Activated CD4-positive, alpha-beta memory T cell treated with anti-CD3 and anti-CD28 coated beads, Interleukin-2, amount 10 ng/mL, durations not matched to agents 7 days and 5 days (primary cell): ENCODE results near the gene NDUFS4. TPM values are rescaled to one million over a fixed set of nuclear protein-coding genes. Genes with fewer than 3 reads are reported as not detected.
"Not testable (repeated sequence)": the region's sequence is repeated elsewhere in the genome, so short reads cannot be mapped to it uniquely, and the experiment has no call there.

Source experiments
- CTCF ChIA-PET: fragments of 350-600 bp; sonication (Branson Sonifier 250); formaldehyde crosslinking; loops from one replicate; lab custom pipeline; 2021; ENCODE audit warnings: antibody characterized with exemption, inconsistent platforms; lab: Charles Lee
- POLR2A ChIA-PET: fragments of 350-600 bp; sonication (Branson Sonifier 250); formaldehyde crosslinking; loops from one replicate; lab custom pipeline; 2021; ENCODE audit warnings: antibody characterized with exemption; lab: Charles Lee
- DNase-seq: peaks from one replicate; pipeline ENCODE4 v3.0.0-alpha.2; 2020
- H3K27ac Mint-ChIP-seq: one replicate; pipeline ENCODE4 v1.8.0; 2021; ENCODE audit warnings: mild to moderate bottlenecking, mixed read lengths
- H3K27me3 Mint-ChIP-seq: one replicate; pipeline ENCODE4 v1.8.0; 2021; ENCODE audit warnings: mixed read lengths
- H3K36me3 Mint-ChIP-seq: one replicate; pipeline ENCODE4 v1.8.0; 2021; ENCODE audit warnings: low read depth, mixed read lengths
- H3K4me1 Mint-ChIP-seq: one replicate; pipeline ENCODE4 v1.8.0; 2021; ENCODE audit warnings: mixed read lengths
- H3K4me3 Mint-ChIP-seq: one replicate; pipeline ENCODE4 v1.8.0; 2021; ENCODE audit warnings: mild to moderate bottlenecking, mixed read lengths
- H3K9me3 Mint-ChIP-seq: one replicate; pipeline ENCODE4 v1.8.0; 2021; ENCODE audit warnings: mixed read lengths
- total RNA-seq, 2 experiments: library from RNA; stranded (reverse); gene quantifications; one replicate each; pipeline ENCODE4 v1.2.3, GENCODE V29; 2021

NDUFS4 gene
- total RNA-seq, 2 experiments from 2014 or later = 51.7 to 55.6 TPM

DNA sequence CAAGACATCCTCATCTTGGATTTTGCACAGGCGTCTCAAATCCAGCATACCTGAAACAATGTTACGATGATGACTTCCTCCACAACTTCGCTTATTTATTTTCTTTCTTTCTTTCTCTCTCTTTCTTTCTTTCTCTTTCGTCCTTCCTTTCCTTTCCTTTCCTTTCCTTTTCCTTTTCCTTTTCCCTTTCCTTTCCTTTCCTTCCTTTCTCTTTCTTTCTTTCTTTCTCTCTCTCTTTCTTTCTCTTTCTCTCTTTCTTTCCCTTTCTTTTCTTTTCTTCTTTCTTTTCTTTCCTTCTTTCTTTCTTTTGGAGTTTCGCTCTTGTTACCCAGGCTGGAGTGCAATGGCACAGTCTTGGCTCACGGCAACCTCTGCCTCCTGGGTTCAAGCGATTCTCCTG is 20.1 kb downstream of the NDUFS4 start:
- H3K27me3 Mint-ChIP-seq = no peaks in the 10 kb centered on the region
- POLR2A ChIA-PET = no interaction called here
- peaks cover 3% of the 10 kb centered on the region for H3K36me3 Mint-ChIP-seq
- CTCF ChIA-PET = no interaction called here
- H3K4me3 Mint-ChIP-seq = no peak overlapping the region
- no peaks in the 10 kb centered on the region for H3K4me1 Mint-ChIP-seq
- DNase-seq = no peak
- H3K9me3 Mint-ChIP-seq = no peaks in the 10 kb centered on the region
- no peak overlapping the region for H3K27ac Mint-ChIP-seq

DNA sequence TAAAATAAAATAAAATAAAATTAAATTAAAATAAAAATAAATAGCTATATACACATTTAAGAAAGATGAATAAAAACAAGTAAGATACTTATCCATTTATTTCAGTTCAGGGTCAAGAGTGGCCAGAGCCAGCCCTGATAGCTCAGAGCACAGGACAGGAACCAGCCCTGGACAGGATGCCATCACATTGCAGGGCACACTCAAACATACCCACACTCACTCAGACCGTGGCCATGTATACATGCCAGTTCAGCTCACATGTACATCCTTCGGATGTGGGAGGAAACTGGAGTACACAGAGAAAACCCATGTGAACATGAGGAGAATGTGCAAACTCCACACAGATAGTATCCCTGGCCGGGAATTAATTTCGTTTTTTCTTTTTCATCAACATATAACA is 21.8 kb downstream of the NDUFS4 start:
- no peak for DNase-seq
- no peaks in the 10 kb centered on the region for H3K27me3 Mint-ChIP-seq
- ChIA-PET CTCF (no interaction called here), POLR2A (no interaction called here)
- H3K9me3 Mint-ChIP-seq = no peaks in the 10 kb centered on the region
- H3K27ac Mint-ChIP-seq = no peak overlapping the region
- no peak overlapping the region for H3K4me3 Mint-ChIP-seq
- H3K4me1 Mint-ChIP-seq = no peaks in the 10 kb centered on the region
- H3K36me3 Mint-ChIP-seq = peaks cover 3% of the 10 kb centered on the region

- H3K4me3 Mint-ChIP-seq = no peak overlapping the region
- ChIA-PET POLR2A (no interaction called here), CTCF (no interaction called here)
- H3K27me3 Mint-ChIP-seq = no peaks in the 10 kb centered on the region
- H3K27ac Mint-ChIP-seq = no peak overlapping the region
- no peaks in the 10 kb centered on the region for H3K4me1 Mint-ChIP-seq
- no peaks in the 10 kb centered on the region for H3K36me3 Mint-ChIP-seq
- H3K9me3 Mint-ChIP-seq = no peaks in the 10 kb centered on the region
- no peak for DNase-seq
Observed at GRCh38 chr5:53590759-53591158, 30.3 kb downstream of the NDUFS4 start.

DNA sequence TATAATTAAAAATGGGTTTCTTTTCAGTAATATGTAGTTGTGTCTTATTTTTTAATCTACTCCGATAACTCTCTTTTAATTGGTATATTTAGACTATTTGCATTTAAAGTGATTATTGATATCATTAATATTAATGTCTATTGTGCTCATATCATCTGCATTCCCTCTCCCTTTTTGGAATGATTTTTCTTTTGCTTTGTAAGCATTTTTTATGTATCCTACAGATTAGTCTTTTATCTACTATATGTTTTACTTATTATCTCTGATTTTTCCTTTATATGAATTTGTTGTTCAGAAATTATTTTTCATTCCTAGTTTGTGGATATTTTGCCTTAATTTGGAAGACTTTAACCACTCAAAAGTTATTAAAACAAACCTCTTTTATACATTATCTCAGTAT is 34.0 kb downstream of the NDUFS4 start:
- H3K27ac Mint-ChIP-seq = no peak overlapping the region
- H3K9me3 Mint-ChIP-seq = no peaks in the 10 kb centered on the region
- DNase-seq = no peak
- no peaks in the 10 kb centered on the region for H3K27me3 Mint-ChIP-seq
- H3K4me3 Mint-ChIP-seq = no peak overlapping the region
- POLR2A ChIA-PET = no interaction called here
- CTCF ChIA-PET = no interaction called here
- no peaks in the 10 kb centered on the region for H3K4me1 Mint-ChIP-seq
- no peaks in the 10 kb centered on the region for H3K36me3 Mint-ChIP-seq

GRCh38 chr5:53597894-53598293 is 37.5 kb downstream of the NDUFS4 start:
- H3K4me3 Mint-ChIP-seq = no peak overlapping the region
- DNase-seq = no peak
- ChIA-PET POLR2A (no interaction called here), CTCF (no interaction called here)
- no peaks in the 10 kb centered on the region for H3K4me1 Mint-ChIP-seq
- no peaks in the 10 kb centered on the region for H3K27me3 Mint-ChIP-seq
- H3K9me3 Mint-ChIP-seq = no peaks in the 10 kb centered on the region
- no peak overlapping the region for H3K27ac Mint-ChIP-seq
- H3K36me3 Mint-ChIP-seq = no peaks in the 10 kb centered on the region

GRCh38 chr5:53601570-53601969 is 41.1 kb downstream of the NDUFS4 start:
- ChIA-PET CTCF (no interaction called here), POLR2A (no interaction called here)
- Mint-ChIP-seq H3K4me3 (no peak overlapping the region), H3K36me3 (peaks cover 10% of the 10 kb centered on the region), H3K9me3 (no peaks in the 10 kb centered on the region), H3K4me1 (no peaks in the 10 kb centered on the region), H3K27ac (no peak overlapping the region), H3K27me3 (no peaks in the 10 kb centered on the region)
- DNase-seq = no peak

- CTCF ChIA-PET = no interaction called here
- POLR2A ChIA-PET = no interaction called here
- no peaks in the 10 kb centered on the region for H3K27me3 Mint-ChIP-seq
- no peak overlapping the region for H3K27ac Mint-ChIP-seq
- H3K9me3 Mint-ChIP-seq = no peaks in the 10 kb centered on the region
- no peaks in the 10 kb centered on the region for H3K4me1 Mint-ChIP-seq
- H3K36me3 Mint-ChIP-seq = peaks cover 15% of the 10 kb centered on the region
- no peak for DNase-seq
- no peak overlapping the region for H3K4me3 Mint-ChIP-seq
Observed at GRCh38 chr5:53603009-53603687, 42.7 kb downstream of the NDUFS4 start.

DNA sequence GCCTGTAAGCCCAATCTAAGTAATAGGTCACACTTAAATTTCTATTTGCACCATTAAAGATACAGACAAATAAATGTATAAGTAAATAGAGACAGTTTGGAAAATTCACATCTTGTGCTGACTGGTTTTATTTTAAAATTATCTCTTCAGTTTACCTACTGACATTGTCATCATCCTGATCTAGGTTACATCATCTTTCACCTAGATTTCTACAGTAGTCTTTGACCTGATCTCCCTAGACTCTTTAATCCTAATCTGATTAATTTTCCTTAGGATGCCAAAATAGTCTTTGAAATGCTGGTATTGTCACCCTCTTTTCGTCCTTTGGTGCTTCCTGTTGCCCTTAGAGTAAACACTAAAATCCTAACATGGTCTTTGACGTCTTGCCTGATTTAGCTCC is 43.9 kb downstream of the NDUFS4 start:
- POLR2A ChIA-PET = no interaction called here
- DNase-seq = no peak
- H3K27ac Mint-ChIP-seq = no peak overlapping the region
- H3K4me1 Mint-ChIP-seq = no peaks in the 10 kb centered on the region
- H3K4me3 Mint-ChIP-seq = no peak overlapping the region
- no peaks in the 10 kb centered on the region for H3K9me3 Mint-ChIP-seq
- no peaks in the 10 kb centered on the region for H3K27me3 Mint-ChIP-seq
- CTCF ChIA-PET = no interaction called here
- peaks cover 24% of the 10 kb centered on the region for H3K36me3 Mint-ChIP-seq

DNA sequence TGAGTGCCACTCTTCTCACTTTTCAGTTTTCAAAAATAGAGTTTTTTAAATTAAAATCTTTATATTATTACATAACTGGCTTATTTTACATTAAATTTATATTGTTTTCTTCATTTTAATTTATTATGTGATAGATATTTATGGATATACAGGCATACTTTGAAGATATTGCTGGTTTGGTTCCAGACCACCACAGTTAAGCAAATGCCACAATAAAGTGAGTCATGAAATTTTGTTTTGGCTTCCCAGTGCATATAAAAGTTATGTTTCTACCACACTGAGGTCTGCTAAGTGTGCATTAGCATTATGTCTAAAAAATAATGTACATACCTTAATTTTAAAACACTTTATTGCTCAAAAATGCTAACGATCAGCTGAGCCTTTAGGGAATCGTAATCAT is 47.4 kb downstream of the NDUFS4 start:
- Mint-ChIP-seq H3K36me3 (peaks cover 24% of the 10 kb centered on the region), H3K27ac (no peak overlapping the region), H3K9me3 (no peaks in the 10 kb centered on the region), H3K4me3 (no peak overlapping the region), H3K4me1 (no peaks in the 10 kb centered on the region), H3K27me3 (no peaks in the 10 kb centered on the region)
- no peak for DNase-seq
- ChIA-PET POLR2A (no interaction called here), CTCF (no interaction called here)

GRCh38 chr5:53608897-53609296 is 48.5 kb downstream of the NDUFS4 start:
- POLR2A ChIA-PET, DNase-seq, CTCF ChIA-PET, H3K9me3 Mint-ChIP-seq, H3K27ac Mint-ChIP-seq, H3K4me3 Mint-ChIP-seq, H3K27me3 Mint-ChIP-seq, H3K4me1 Mint-ChIP-seq: not testable (repeated sequence)
- H3K36me3 Mint-ChIP-seq = peaks cover 24% of the 10 kb centered on the region

GRCh38 chr5:53613061-53613460 is 52.6 kb downstream of the NDUFS4 start:
- POLR2A ChIA-PET = no interaction called here
- no peak for DNase-seq
- H3K4me3 Mint-ChIP-seq = no peak overlapping the region
- peaks cover 8% of the 10 kb centered on the region for H3K36me3 Mint-ChIP-seq
- H3K27me3 Mint-ChIP-seq = no peaks in the 10 kb centered on the region
- CTCF ChIA-PET = no interaction called here
- no peak overlapping the region for H3K27ac Mint-ChIP-seq
- peaks cover 2% of the 10 kb centered on the region for H3K9me3 Mint-ChIP-seq
- no peaks in the 10 kb centered on the region for H3K4me1 Mint-ChIP-seq

DNA sequence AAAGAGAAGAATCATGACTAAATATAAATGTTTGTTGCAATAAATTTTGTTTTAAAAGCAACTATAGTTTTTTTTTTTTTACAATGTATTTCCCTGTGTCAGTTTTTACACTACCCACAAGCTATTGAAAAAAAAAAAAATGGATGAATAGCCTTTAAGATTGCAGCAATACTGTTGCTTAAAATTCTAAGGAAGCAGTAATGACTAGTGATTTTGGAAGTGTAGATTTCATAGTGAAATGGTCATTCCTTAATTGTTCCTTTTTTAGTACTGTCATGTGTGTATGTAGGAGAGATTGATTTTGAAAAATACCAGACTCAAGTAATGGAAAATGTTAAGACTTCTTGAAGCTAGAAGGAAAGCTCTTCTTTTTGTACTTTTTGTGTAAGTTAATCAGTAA is 53.1 kb downstream of the NDUFS4 start:
- H3K27ac Mint-ChIP-seq = no peak overlapping the region
- no peaks in the 10 kb centered on the region for H3K27me3 Mint-ChIP-seq
- H3K4me3 Mint-ChIP-seq = no peak overlapping the region
- ChIA-PET POLR2A (no interaction called here), CTCF (no interaction called here)
- no peak for DNase-seq
- peaks cover 2% of the 10 kb centered on the region for H3K9me3 Mint-ChIP-seq
- peaks cover 7% of the 10 kb centered on the region for H3K36me3 Mint-ChIP-seq
- no peaks in the 10 kb centered on the region for H3K4me1 Mint-ChIP-seq

DNA sequence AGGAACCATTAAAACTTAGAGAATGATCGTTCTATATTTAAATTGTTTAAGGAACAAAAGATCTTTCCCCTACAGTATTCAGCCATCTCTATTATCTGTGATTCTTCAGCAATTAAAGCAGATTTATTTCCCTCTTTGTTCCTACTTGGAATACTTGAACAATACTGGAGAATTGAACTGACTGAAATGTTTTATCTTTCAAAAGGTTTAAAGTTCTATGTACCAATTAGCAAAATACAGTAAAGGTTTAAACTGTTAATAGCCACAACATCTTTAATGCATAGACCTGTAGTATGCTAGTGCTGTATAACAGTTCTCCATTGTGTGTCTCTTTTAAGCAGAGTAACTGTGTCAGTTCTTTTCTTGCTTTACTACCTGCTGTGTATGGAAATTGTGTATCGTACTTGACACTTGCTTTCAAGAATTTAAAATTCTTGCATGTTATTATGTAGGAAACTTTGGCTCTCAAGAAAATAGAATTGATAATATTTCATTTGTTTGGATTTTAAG is 54.0 kb downstream of the NDUFS4 start:
- CTCF ChIA-PET = no interaction called here
- POLR2A ChIA-PET = no interaction called here
- DNase-seq = no peak
- no peaks in the 10 kb centered on the region for H3K27me3 Mint-ChIP-seq
- no peaks in the 10 kb centered on the region for H3K36me3 Mint-ChIP-seq
- no peak overlapping the region for H3K27ac Mint-ChIP-seq
- no peaks in the 10 kb centered on the region for H3K4me1 Mint-ChIP-seq
- H3K4me3 Mint-ChIP-seq = no peak overlapping the region
- H3K9me3 Mint-ChIP-seq = peaks cover 2% of the 10 kb centered on the region

GRCh38 chr5:53616939-53617549 is 56.6 kb downstream of the NDUFS4 start:
- H3K4me3 Mint-ChIP-seq = no peak overlapping the region
- CTCF ChIA-PET = no interaction called here
- peaks cover 1% of the 10 kb centered on the region for H3K36me3 Mint-ChIP-seq
- peaks cover 2% of the 10 kb centered on the region for H3K9me3 Mint-ChIP-seq
- H3K4me1 Mint-ChIP-seq = no peaks in the 10 kb centered on the region
- POLR2A ChIA-PET = no interaction called here
- no peaks in the 10 kb centered on the region for H3K27me3 Mint-ChIP-seq
- H3K27ac Mint-ChIP-seq = no peak overlapping the region
- DNase-seq = no peak
